GM19463 (cell line): ENCODE data around the gene OR10P1.
"Not testable (repeated sequence)": the region's sequence is repeated elsewhere in the genome, so short reads cannot be mapped to it uniquely, and the experiment has no call there.

Experiments
- ATAC-seq: cut with Tn5 transposase; IDR thresholded peaks from one replicate; pipeline ENCODE4 v1.9.1; 2021; ENCODE audit warnings: mild to moderate bottlenecking, moderate library complexity; ENCODE audit not compliant: unreplicated experiment

The OR10P1 gene

DNA sequence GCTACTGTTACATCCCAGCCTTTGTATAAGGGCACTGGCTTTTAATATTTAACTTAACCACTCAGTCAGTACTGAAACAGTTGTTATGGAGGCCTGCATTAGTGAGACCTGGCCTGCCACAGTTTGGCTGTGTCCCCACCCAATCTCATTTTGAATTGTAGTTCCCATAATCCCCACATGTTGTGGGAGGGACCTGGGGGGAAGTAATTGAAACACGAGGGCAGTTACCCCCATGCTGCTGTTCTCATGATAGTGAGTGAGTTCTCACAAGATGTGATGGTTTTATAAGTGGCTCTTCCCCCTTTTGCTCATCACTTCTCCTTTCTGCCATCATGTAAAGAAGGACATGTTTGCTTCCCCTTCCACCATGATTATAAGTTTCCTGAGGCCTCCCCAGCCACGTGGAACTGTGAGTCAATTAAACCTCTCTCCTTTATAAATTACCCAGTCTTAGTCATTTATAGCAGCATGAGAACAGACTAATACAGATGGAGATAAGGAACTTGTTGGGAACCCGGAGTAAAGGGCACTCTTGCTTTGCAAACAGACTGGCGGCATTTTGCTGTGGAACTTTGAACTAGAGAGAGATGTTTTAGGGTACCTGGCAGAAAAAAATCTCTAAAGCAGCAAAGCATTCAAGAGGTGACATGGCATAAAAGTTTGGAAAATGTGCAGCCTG is 14.1 kb downstream of the OR10P1 start:
- ATAC-seq = not testable (repeated sequence)

GRCh38 chr12:55651299-55651683 is 14.6 kb downstream of the OR10P1 start:
- ATAC-seq = no peak

GRCh38 chr12:55652352-55652751 is 15.7 kb downstream of the OR10P1 start:
- no peak for ATAC-seq

GRCh38 chr12:55653031-55653430 is 16.3 kb downstream of the OR10P1 start:
- ATAC-seq = no peak

- no peak for ATAC-seq
Observed at GRCh38 chr12:55654511-55655214, 18.0 kb downstream of the OR10P1 start.

- ATAC-seq = no peak
Observed at GRCh38 chr12:55657212-55657611, 20.5 kb downstream of the OR10P1 start.

DNA sequence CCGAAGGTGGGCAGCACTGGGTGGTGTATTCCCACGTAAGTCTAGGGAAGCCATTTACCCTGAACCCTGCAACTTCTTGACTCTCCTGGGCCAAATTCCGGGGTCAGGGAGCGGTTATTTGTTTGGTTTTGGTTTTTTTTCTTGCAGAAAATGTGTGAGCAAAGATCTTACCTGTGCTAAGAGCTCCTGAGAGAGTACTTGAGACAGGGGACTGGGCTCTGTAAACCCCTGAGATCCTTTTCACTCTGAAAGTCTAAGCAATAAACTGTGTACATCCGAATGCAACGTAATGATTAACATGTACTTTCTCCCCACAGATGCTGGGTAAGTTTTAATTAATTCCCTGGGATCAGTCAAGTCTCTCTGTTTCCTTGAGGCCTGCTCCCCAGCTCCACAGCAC is 21.5 kb downstream of the OR10P1 start:
- no peak for ATAC-seq

DNA sequence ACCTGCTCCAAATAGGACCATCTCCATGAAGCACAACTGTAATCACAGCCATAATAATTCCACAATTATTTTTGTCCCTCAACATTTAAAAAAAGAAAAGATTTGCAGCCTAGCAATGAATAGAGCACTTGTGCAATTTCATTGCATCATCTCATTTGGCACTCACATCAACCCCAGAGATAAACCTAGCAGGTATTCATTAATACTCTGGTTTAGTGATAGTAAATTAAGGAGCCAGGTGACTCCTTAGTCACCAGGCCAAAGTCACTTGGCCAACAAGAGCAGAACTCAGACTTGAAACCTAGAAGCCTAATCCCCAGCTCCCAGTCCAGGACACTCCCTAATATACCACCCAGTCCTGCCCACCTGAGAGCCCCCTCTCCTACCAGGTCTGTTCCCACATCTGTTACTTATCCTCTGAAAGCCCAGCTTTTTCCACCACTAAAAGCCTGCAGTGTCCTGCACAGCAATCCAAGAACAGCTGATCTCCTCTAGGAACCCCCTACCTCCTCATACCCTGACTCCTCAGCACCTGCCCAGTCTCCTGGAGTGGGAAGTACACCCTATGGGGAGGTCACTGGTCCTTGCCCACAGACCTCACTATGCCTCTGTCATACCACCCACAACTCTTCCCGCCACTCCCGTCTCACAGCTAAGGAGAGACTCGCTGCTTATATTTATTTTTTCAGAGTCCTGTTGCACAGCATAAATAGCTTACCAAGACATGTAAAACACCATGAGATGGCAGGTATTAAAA is 22.1 kb downstream of the OR10P1 start:
- no peak for ATAC-seq

DNA sequence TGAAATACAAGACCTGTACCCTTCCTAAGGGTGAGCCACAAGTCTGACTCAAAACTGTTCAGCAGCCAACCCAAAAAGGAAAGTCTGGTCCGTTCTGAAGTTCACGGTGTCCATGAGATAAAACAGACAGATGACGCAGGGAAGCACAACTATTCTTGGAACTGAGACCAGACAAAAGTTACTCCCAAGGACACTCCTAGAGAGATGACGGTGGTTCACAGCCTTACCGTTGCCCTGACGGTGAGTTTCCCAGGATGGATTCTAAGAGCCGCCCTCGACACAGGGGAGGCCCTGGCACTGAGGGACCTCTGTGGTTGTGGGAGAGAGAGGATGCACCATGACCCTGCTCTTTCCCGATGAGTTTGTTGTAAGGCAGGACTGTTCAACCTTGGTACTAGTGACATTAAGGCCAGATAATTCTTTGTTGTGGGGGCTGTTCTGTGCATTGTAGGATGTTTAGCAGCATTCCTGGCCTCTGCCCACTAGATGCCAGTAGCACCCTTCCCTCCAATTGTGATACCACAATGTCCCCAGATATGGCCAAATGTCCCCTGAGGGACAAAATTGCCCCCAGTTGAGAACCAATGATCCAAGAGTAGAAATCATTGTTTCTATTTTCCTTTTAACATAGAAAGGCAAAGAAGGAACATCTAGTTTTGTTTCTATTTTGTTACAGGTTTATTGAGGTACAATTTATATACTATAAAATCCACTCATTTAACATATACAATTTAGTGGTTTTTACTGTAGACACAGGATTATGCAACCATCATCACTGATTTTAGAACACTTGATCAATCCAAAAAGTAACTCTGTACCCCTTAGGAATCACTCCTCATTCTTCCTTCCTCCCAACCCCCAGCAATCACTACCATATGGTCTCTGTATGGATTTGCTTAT is 23.0 kb downstream of the OR10P1 start:
- peak; percentile 42 for ATAC-seq

DNA sequence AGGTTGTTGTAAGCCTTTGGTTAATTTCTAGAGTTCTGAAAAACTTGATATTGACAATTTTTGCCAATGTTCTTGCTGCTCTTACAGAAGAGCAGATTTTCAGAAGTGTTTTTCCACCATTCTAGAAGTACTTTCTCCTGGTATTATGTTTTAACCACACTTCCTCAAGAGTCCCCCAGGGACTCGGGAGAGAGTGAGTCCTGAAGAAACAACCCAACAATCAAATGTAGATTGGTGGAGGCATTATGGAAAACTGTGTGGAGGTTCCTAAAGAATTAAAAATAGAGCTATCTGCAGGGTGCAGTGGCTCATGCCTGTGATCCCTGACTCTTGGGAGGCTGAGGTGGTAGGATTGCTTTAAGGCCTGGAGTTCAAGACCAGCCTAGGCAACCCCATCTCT is 26.7 kb downstream of the OR10P1 start:
- ATAC-seq = no peak

GRCh38 chr12:55664826-55665225 is 28.1 kb downstream of the OR10P1 start:
- no peak for ATAC-seq

- no peak for ATAC-seq
Observed at GRCh38 chr12:55666508-55666907, 29.8 kb downstream of the OR10P1 start.

DNA sequence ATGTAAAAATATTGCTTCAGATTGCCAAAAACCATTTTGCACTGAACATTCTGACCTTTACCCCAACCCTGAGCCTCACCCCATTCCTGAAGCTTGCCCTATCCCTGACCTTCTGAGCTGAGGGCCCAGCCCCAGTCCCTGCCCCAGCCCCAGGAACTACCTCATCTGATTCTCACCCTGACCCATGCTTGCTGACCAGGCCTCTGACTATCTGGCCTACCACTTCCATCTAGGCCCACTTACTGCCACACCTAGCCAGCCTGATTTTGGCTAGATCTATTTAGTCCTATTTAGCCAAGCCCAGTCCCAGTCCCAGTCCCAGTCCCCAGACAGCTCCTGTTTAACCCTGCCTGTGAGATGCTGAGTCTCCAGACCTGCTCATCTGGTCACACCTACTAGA is 33.6 kb downstream of the OR10P1 start:
- no peak for ATAC-seq

GRCh38 chr12:55671746-55672145 is 35.1 kb downstream of the OR10P1 start:
- ATAC-seq = no peak

DNA sequence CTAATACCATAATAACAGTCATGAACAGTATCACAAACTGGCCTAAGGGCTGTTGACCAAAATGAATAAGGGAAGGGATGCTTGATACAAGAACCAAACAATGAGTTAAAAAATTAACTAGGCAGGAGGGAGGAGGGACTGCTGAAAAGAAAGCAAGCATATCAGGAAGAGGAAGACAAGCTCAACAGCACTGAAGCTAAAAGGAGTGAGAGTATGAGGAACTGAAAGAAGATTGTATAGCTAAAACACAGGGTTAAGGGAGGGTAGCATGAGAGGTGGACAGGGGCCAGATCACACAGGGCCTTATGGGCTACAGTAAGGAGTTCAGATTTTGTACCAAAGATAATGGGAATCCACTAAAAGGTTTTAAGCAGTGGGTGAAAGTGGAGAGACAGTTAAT is 36.9 kb downstream of the OR10P1 start:
- peak; percentile 99 for ATAC-seq

GRCh38 chr12:55675666-55676065 is 39.0 kb downstream of the OR10P1 start:
- ATAC-seq = no peak

DNA sequence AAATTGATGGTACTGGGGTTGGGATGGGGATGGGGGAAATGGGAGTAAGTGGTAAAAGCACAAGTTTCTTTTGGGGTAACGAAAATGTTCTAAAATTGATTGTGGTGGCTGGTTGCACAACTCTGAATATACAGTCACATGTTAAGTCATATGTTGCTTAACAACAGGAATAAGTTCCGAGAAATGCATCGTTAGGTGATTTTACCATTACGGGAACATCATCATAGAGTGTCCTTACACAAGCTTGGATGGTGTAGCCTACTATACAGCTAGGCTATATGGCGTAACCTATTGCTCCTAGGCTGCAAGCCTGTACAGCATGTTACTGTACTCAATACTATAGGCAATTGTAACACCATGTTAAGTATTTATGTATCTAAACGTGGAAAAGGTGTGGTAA is 40.0 kb downstream of the OR10P1 start:
- no peak for ATAC-seq

DNA sequence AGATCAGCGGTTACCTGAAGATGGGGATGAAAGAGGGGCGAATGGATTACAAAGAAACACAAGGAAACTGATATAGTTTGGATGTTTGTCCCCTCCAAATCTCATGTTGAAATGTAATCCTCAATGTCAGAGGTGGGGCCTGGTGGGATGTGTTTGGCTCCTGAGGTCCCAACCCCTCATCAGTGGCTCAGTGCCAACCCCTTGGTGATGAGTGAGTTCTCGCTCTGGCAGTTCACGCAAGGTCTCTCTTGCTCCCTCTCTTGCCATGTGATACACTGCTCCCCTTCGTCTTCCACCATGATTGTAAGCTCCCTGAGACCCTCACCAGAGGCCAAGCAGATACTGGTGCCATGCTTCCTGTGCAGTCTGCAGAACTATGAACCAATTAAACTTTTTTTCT is 43.0 kb downstream of the OR10P1 start:
- ATAC-seq = no peak

- peak; percentile 47 for ATAC-seq
Observed at GRCh38 chr12:55681142-55682077, 44.7 kb downstream of the OR10P1 start.
